IPS-20b (cell line): ENCODE data around the gene RNF13.
"Not testable (repeated sequence)": the region's sequence is repeated elsewhere in the genome, so short reads cannot be mapped to it uniquely, and the experiment has no call there.

Experiments used
- H3K27ac ChIP-seq: one replicate; pipeline ENCODE4 v1.5.1; 2013; ENCODE audit warnings: low read length
- H3K27me3 ChIP-seq: 2 replicates; pipeline ENCODE4 v1.6.1; 2013; ENCODE audit warnings: mild to moderate bottlenecking, low read length, inconsistent platforms; ENCODE audit not compliant: insufficient read depth
- H3K36me3 ChIP-seq: 2 replicates; pipeline ENCODE4 v1.6.1; 2013; ENCODE audit warnings: low read depth, mild to moderate bottlenecking, inconsistent platforms, low read length, moderate library complexity; ENCODE audit not compliant: insufficient read depth
- H3K4me1 ChIP-seq: 2 replicates; pipeline ENCODE4 v1.6.1; 2013; ENCODE audit warnings: mild to moderate bottlenecking, control low read depth, inconsistent platforms, low read length, moderate library complexity; ENCODE audit not compliant: insufficient read depth
- H3K4me3 ChIP-seq: 2 replicates; pipeline ENCODE4 v1.5.1; 2013; ENCODE audit warnings: mild to moderate bottlenecking, low read length, inconsistent platforms
- H3K9ac ChIP-seq: 2 replicates; pipeline ENCODE4 v1.6.1; 2013; ENCODE audit warnings: low read depth, mild to moderate bottlenecking, inconsistent platforms, low read length, moderate library complexity
- H3K9me3 ChIP-seq: 2 replicates; pipeline ENCODE4 v1.6.1; 2013; ENCODE audit warnings: mild to moderate bottlenecking, low read depth, low read length, inconsistent platforms; ENCODE audit not compliant: insufficient read depth

RNF13 gene

GRCh38 chr3:149938392-149939055 lies 125.5 kb downstream of the RNF13 start:
- peaks cover 18% of the 10 kb centered on the region; the same call in 1 of the 2 replicates for H3K9me3 ChIP-seq
- not testable (repeated sequence) for H3K4me1 ChIP-seq, H3K9ac ChIP-seq, H3K27me3 ChIP-seq, H3K4me3 ChIP-seq, H3K36me3 ChIP-seq, H3K27ac ChIP-seq

DNA sequence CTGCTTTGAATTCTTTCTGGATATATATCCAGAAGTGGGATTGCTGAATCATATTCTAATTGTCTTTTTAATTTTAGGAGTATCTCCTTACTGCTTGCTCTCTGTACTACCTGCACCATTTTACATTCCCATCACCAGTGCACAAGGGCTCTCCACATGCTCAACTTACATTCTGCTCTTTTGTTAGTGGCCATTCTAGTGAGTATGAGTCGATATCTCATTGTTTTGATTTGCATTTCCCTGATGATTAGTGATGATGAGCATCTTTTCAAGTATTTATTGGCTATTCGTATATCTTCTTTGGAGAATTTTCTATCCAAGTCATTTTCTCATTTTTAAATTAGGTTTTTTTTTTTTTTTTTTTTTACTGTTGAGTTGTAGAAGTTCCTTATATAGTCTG lies 128.2 kb downstream of the RNF13 start:
- Histone ChIP-seq H3K27ac (no peak overlapping the region), H3K4me3 (no peak overlapping the region), H3K4me1 (no peaks in the 10 kb centered on the region)

GRCh38 chr3:149941946-149942345 lies 128.9 kb downstream of the RNF13 start:
- Histone ChIP-seq H3K27ac (no peak overlapping the region), H3K27me3 (no peaks in the 10 kb centered on the region), H3K4me3 (no peak overlapping the region), H3K36me3 (peaks cover 14% of the 10 kb centered on the region), H3K4me1 (no peaks in the 10 kb centered on the region), H3K9me3 (peaks cover 39% of the 10 kb centered on the region; the same call in 1 of the 2 replicates), H3K9ac (no peak overlapping the region)

More for the DNA sequence above, 128.2 kb downstream of the RNF13 start:
- no peak overlapping the region for H3K9ac ChIP-seq
- peaks cover 10% of the 10 kb centered on the region for H3K36me3 ChIP-seq
- H3K9me3 ChIP-seq, result peaks cover 32% of the 10 kb centered on the region; the same call in 1 of the 2 replicates
- no peaks in the 10 kb centered on the region for H3K27me3 ChIP-seq

DNA sequence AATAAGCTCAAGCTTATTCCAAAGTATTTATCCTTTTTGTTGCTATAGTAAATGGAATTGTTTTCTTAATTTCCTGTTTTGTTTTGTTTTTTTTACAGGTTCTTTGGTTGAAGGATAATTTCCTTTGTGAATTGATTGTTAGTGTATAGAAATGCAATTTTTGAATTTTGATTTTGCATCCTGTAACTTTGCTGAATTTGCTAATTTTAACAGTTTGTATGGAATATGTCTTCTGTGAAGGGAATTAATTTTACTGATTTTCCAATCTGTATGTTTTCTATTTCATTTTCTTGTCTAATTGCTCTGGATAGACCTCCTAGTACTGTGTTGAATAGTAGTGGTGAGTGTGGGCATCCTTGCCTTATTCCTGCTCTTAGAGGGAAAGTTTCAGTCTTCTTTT lies 129.4 kb downstream of the RNF13 start:
- Histone ChIP-seq H3K27ac (no peak overlapping the region), H3K4me3 (no peak overlapping the region), H3K4me1 (no peaks in the 10 kb centered on the region), H3K36me3 (peaks cover 18% of the 10 kb centered on the region), H3K27me3 (no peaks in the 10 kb centered on the region), H3K9me3 (peaks cover 44% of the 10 kb centered on the region; the same call in 1 of the 2 replicates), H3K9ac (no peak overlapping the region)

GRCh38 chr3:149943966-149944365 lies 131.0 kb downstream of the RNF13 start:
- H3K36me3 ChIP-seq, result peaks cover 18% of the 10 kb centered on the region
- H3K9ac ChIP-seq, H3K27ac ChIP-seq, H3K4me3 ChIP-seq, H3K27me3 ChIP-seq, H3K4me1 ChIP-seq: not testable (repeated sequence)
- peaks cover 52% of the 10 kb centered on the region for H3K9me3 ChIP-seq

DNA sequence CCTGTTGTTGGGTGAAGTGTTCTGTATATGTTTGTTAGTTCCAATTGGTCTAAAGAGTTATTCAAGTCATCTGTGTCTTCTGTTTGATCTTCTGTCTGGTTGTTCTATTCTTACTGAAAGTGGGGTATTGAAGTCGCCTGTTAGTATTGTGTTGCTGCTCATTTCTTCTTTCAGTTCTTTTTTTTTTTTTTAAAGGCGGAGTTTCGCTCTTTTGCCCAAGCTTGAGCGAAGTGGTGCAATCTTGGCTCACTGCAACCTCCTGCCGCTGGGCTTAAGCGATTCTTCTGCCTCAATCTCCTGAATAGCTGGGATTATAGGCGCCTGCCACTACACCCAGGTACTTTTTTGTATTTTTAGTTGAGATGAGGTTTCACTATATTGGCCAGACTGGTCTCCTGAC lies 134.2 kb downstream of the RNF13 start:
- Histone ChIP-seq H3K27me3 (no peaks in the 10 kb centered on the region), H3K4me3 (no peak overlapping the region), H3K9ac (no peak overlapping the region), H3K27ac (no peak overlapping the region), H3K9me3 (peaks cover 46% of the 10 kb centered on the region), H3K36me3 (peaks cover 29% of the 10 kb centered on the region), H3K4me1 (no peaks in the 10 kb centered on the region)

GRCh38 chr3:149949181-149949580 lies 136.2 kb downstream of the RNF13 start:
- no peak overlapping the region for H3K27ac ChIP-seq
- peaks cover 3% of the 10 kb centered on the region; the same call in 1 of the 2 replicates for H3K4me1 ChIP-seq
- H3K36me3 ChIP-seq, result peaks cover 37% of the 10 kb centered on the region
- H3K27me3 ChIP-seq, result no peaks in the 10 kb centered on the region
- peaks cover 28% of the 10 kb centered on the region for H3K9me3 ChIP-seq
- H3K4me3 ChIP-seq, result no peak overlapping the region
- no peak overlapping the region for H3K9ac ChIP-seq

DNA sequence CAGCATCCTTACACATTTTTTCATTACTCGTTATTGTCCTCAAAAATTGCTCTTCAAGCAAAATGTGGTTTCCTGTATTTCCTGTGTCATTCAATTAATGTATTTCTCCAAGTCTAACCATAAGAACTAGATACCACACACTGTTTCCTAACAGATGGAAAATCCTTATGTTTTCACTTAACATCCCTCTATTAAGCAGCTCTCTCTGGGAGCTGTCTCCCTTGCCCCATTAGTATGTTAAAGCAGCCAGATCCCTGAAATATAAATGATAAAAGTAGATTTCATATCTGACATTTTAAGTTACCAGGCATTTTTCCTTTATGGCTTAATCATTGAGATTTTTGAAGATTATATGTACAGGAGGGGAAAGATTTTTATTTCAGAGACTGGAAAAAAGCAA lies 141.8 kb downstream of the RNF13 start:
- Histone ChIP-seq H3K9ac (no peak overlapping the region), H3K27ac (no peak overlapping the region), H3K36me3 (peaks cover 63% of the 10 kb centered on the region), H3K27me3 (no peaks in the 10 kb centered on the region), H3K4me3 (no peak overlapping the region), H3K9me3 (no peaks in the 10 kb centered on the region), H3K4me1 (peaks cover 3% of the 10 kb centered on the region; the same call in 1 of the 2 replicates)

DNA sequence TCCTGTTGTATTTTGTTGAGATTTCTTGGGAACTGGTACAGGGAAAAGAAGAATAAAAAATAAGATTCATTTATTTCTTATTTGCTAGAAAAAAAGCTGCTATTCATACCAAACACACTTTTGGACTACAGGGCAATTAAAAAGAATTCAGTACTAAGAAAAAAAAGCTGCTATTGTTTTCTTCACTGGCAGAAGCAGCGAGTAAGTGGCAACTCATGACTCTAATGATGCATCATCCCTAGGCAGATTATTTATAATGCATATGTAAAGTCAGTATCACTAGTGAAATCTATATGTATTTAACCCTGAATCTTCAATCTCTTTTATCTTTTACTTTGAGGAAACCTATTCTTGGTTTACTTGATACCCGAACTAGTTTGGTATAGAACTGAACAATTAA lies 142.4 kb downstream of the RNF13 start:
- Histone ChIP-seq H3K9ac (no peak overlapping the region), H3K27me3 (no peaks in the 10 kb centered on the region), H3K9me3 (no peaks in the 10 kb centered on the region), H3K27ac (no peak overlapping the region), H3K4me3 (no peak overlapping the region), H3K36me3 (peaks cover 66% of the 10 kb centered on the region), H3K4me1 (peaks cover 3% of the 10 kb centered on the region; the same call in 1 of the 2 replicates)

- Histone ChIP-seq H3K9ac (no peak overlapping the region), H3K4me3 (no peak overlapping the region), H3K4me1 (peaks cover 3% of the 10 kb centered on the region; the same call in 1 of the 2 replicates), H3K9me3 (no peaks in the 10 kb centered on the region), H3K27ac (no peak overlapping the region), H3K27me3 (no peaks in the 10 kb centered on the region), H3K36me3 (peaks cover 64% of the 10 kb centered on the region)
Observed at GRCh38 chr3:149957361-149958125, 144.5 kb downstream of the RNF13 start.

GRCh38 chr3:149958171-149958796 lies 145.3 kb downstream of the RNF13 start:
- Histone ChIP-seq H3K27me3 (no peaks in the 10 kb centered on the region), H3K27ac (no peak overlapping the region), H3K4me1 (peaks cover 3% of the 10 kb centered on the region; the same call in 1 of the 2 replicates), H3K9me3 (no peaks in the 10 kb centered on the region), H3K36me3 (peaks cover 66% of the 10 kb centered on the region), H3K4me3 (no peak overlapping the region), H3K9ac (no peak overlapping the region)
